H1 (cell line): ENCODE results near the gene RAP1GDS1. TPM values are rescaled to one million over a fixed set of nuclear protein-coding genes. Genes with fewer than 3 reads are reported as not detected.

Experiments
- CTCF ChIA-PET: fragments of 300-600 bp; sonication (Branson Sonifier 250); formaldehyde crosslinking; loops from one replicate; lab custom pipeline; 2021; ENCODE audit not compliant: partially characterized antibody; lab: Charles Lee
- POLR2A ChIA-PET: fragments of 300-600 bp; sonication (Branson Sonifier 250); formaldehyde crosslinking; loops from one replicate; lab custom pipeline; 2021; ENCODE audit warnings: inconsistent platforms; ENCODE audit not compliant: partially characterized antibody; lab: Charles Lee
- DNase-seq, 2 experiments: peaks; one replicate each; pipeline versions ENCODE4 v3.0.0 to v3.0.0-alpha.2; 2010 to 2022; ENCODE audit warnings: low spot score in 2 of 2, low read depth in 1 of 2, mixed read lengths in 1 of 2
- FAIRE-seq: peaks from 2 replicates; lab custom pipeline; 2011; peaks lifted over from hg19 to GRCh38; lab: Jason Lieb, UNC
- H2AFZ ChIP-seq: 2 replicates; pipeline ENCODE4 v1.8.1; 2012; ENCODE audit warnings: low read length, inconsistent platforms
- H2AK5ac ChIP-seq: 2 replicates; pipeline ENCODE4 v1.6.1; 2013; ENCODE audit warnings: low read depth, low read length
- H2BK120ac ChIP-seq: replicated peaks from 2 replicates; pipeline ENCODE3; 2013; ENCODE audit warnings: low read depth, low read length, inconsistent platforms
- H2BK12ac ChIP-seq: 2 replicates; pipeline ENCODE4 v1.6.1; 2013; ENCODE audit warnings: low read depth, low read length
- H2BK15ac ChIP-seq: 2 replicates; pipeline ENCODE4 v1.6.1; 2013; ENCODE audit warnings: low read length
- H2BK20ac ChIP-seq: 2 replicates; pipeline ENCODE4 v1.6.1; 2013; ENCODE audit warnings: low read length
- H2BK5ac ChIP-seq: 2 replicates; pipeline ENCODE4 v1.6.1; 2013; ENCODE audit warnings: low read depth, low read length
- H3K14ac ChIP-seq: 2 replicates; pipeline ENCODE4 v1.6.1; 2013; ENCODE audit warnings: inconsistent platforms; ENCODE audit not compliant: insufficient read length
- H3K18ac ChIP-seq: 2 replicates; pipeline ENCODE4 v1.6.1; 2013; ENCODE audit warnings: low read length; ENCODE audit errors: extremely low read depth
- H3K23ac ChIP-seq: 2 replicates; pipeline ENCODE4 v1.6.1; 2013; ENCODE audit warnings: inconsistent platforms; ENCODE audit not compliant: insufficient read length
- H3K23me2 ChIP-seq: 2 replicates; pipeline ENCODE4 v1.6.1; 2013; ENCODE audit warnings: low read depth, low read length
- H3K27ac ChIP-seq: 2 replicates; pipeline ENCODE4 v1.6.1; 2011; ENCODE audit warnings: low read depth, low read length, inconsistent platforms
- H3K27me3 ChIP-seq, 4 experiments: replicated peaks in 1 of 4; 1 replicate in 1 of 4; 2 replicates in 3 of 4; pipeline versions ENCODE4 v1.6.1 to v1.8.1; 2011 to 2013; ENCODE audit warnings: low read length in 3 of 4, mild to moderate bottlenecking in 3 of 4, inconsistent platforms in 2 of 4, mixed read lengths in 2 of 4, moderate library complexity in 1 of 4; ENCODE audit not compliant: control insufficient read depth in 3 of 4, insufficient read depth in 3 of 4; ENCODE audit errors: extremely low read depth in 1 of 4
- H3K36me3 ChIP-seq, 4 experiments: 2 replicates each; pipeline versions ENCODE4 v1.6.1 to v1.8.1; 2011 to 2013; ENCODE audit warnings: mild to moderate bottlenecking in 4 of 4, low read length in 3 of 4, moderate library complexity in 2 of 4, control low read depth in 1 of 4, inconsistent platforms in 1 of 4; ENCODE audit not compliant: insufficient read depth in 4 of 4, control insufficient read depth in 2 of 4
- H3K4ac ChIP-seq: replicated peaks from 2 replicates; pipeline ENCODE3; 2013; ENCODE audit warnings: low read length, low read depth, mixed read lengths, inconsistent platforms; ENCODE audit not compliant: insufficient read length
- H3K4me1 ChIP-seq, 4 experiments: replicated peaks in 1 of 4; 1 replicate in 1 of 4; 2 replicates in 3 of 4; pipeline versions ENCODE4 v1.6.1 to v1.8.1; 2011 to 2013; ENCODE audit warnings: low read length in 3 of 4, inconsistent platforms in 2 of 4, mixed read lengths in 1 of 4; ENCODE audit not compliant: insufficient read depth in 4 of 4, control insufficient read depth in 3 of 4
- H3K4me2 ChIP-seq, 2 experiments: 2 replicates each; pipeline versions ENCODE4 v1.6.1 to v1.8.1; 2011 to 2013; ENCODE audit warnings: low read depth in 2 of 2, low read length in 2 of 2, control low read depth in 1 of 2, inconsistent platforms in 1 of 2, mild to moderate bottlenecking in 1 of 2; ENCODE audit not compliant: insufficient read depth in 1 of 2
- H3K4me3 ChIP-seq, 4 experiments: fragments of 200-600, 300-600 bp in 1 of 4; sonication (generic), shearing (Covaris generic), sonication (Bioruptor Twin) in 1 of 4; 2 replicates each; pipeline versions ENCODE4 v1.5.1 to v1.8.1; 2011 to 2016; ENCODE audit warnings: low read length in 4 of 4, low read depth in 3 of 4, control low read depth in 2 of 4, inconsistent platforms in 2 of 4, mild to moderate bottlenecking in 2 of 4, mixed read lengths in 1 of 4, moderate library complexity in 1 of 4; ENCODE audit not compliant: insufficient read depth in 2 of 4; ENCODE audit errors: extremely low read depth in 1 of 4
- H3K56ac ChIP-seq: replicated peaks from 2 replicates; pipeline ENCODE3; 2013; ENCODE audit warnings: low read depth, mild to moderate bottlenecking, mixed read lengths, low read length, inconsistent platforms; ENCODE audit not compliant: insufficient read length
- H3K79me1 ChIP-seq: 2 replicates; pipeline ENCODE4 v1.6.1; 2013; ENCODE audit warnings: low read depth, low read length, control low read depth
- H3K79me2 ChIP-seq, 2 experiments: 2 replicates each; pipeline versions ENCODE4 v1.6.1 to v1.8.1; 2012 to 2013; ENCODE audit warnings: low read length in 2 of 2, mild to moderate bottlenecking in 2 of 2, inconsistent platforms in 1 of 2; ENCODE audit not compliant: insufficient read depth in 2 of 2, control insufficient read depth in 1 of 2
- H3K9ac ChIP-seq, 4 experiments: replicated peaks in 1 of 4; 1 replicate in 1 of 4; 2 replicates in 3 of 4; pipeline versions ENCODE4 v1.6.1 to v1.8.1; 2011 to 2013; ENCODE audit warnings: low read depth in 3 of 4, low read length in 3 of 4, control low read depth in 2 of 4, mild to moderate bottlenecking in 2 of 4, moderate library complexity in 2 of 4, inconsistent platforms in 1 of 4; ENCODE audit errors: extremely low read depth in 1 of 4
- H3K9me3 ChIP-seq, 2 experiments: 2 replicates each; pipeline versions ENCODE4 v1.6.1 to v1.8.1; 2012 to 2013; ENCODE audit warnings: mild to moderate bottlenecking in 2 of 2, moderate library complexity in 2 of 2, control low read depth in 1 of 2, inconsistent platforms in 1 of 2, low read depth in 1 of 2, low read length in 1 of 2, mixed read lengths in 1 of 2; ENCODE audit not compliant: insufficient read depth in 2 of 2
- H4K20me1 ChIP-seq, 2 experiments: replicated peaks in 1 of 2; 2 replicates each; pipeline versions ENCODE3 to v1.8.1; 2011 to 2013; ENCODE audit warnings: inconsistent platforms in 2 of 2, low read length in 2 of 2, mild to moderate bottlenecking in 1 of 2; ENCODE audit not compliant: insufficient read depth in 2 of 2, control insufficient read depth in 1 of 2
- H4K5ac ChIP-seq: 2 replicates; pipeline ENCODE4 v1.6.1; 2013; ENCODE audit warnings: low read length, low read depth, mixed read lengths, inconsistent platforms; ENCODE audit not compliant: insufficient read length
- H4K8ac ChIP-seq: 2 replicates; pipeline ENCODE4 v1.8.0; 2013; ENCODE audit warnings: mild to moderate bottlenecking, moderate library complexity, low read length, inconsistent platforms; ENCODE audit not compliant: insufficient read depth; ENCODE audit errors: extremely low read depth
- H4K91ac ChIP-seq: replicated peaks from 2 replicates; pipeline ENCODE3; 2013; ENCODE audit warnings: low read length, mixed read lengths, inconsistent platforms; ENCODE audit not compliant: insufficient read length
- CBX8 ChIP-seq: fragments of 300-800, 300-1000 bp; sonication (generic); IDR thresholded peaks from 2 replicates; pipeline ENCODE4 v1.7.1; 2016; ENCODE audit warnings: low read depth, low read length, borderline replicate concordance
- CEBPB ChIP-seq: IDR thresholded peaks from 2 replicates; pipeline ENCODE4 v1.6.1; 2012; ENCODE audit warnings: low read depth, low read length
- CHD1 ChIP-seq: IDR thresholded peaks from 2 replicates; pipeline ENCODE4 v1.6.1; 2012; ENCODE audit warnings: low read depth, low read length, improper control_type of control experiment
- CREB1 ChIP-seq: IDR thresholded peaks from 2 replicates; pipeline ENCODE4 v1.6.1; 2012; ENCODE audit warnings: inconsistent platforms
- CTBP2 ChIP-seq: IDR thresholded peaks from 2 replicates; pipeline ENCODE4 v1.7.0; 2011; ENCODE audit warnings: borderline replicate concordance, mild to moderate bottlenecking, moderate library complexity, mixed read lengths, low read length; ENCODE audit not compliant: insufficient read depth, insufficient read length
- FOSL1 ChIP-seq: IDR thresholded peaks from 2 replicates; pipeline ENCODE4 v1.6.1; 2011; ENCODE audit warnings: mild to moderate bottlenecking, low read depth, low read length, moderate library complexity; ENCODE audit not compliant: insufficient read depth
- JUN ChIP-seq: IDR thresholded peaks from 2 replicates; pipeline ENCODE4 v1.6.1; 2011; ENCODE audit warnings: low read depth, mild to moderate bottlenecking, improper control_type of control experiment, low read length
- KDM4A ChIP-seq: IDR thresholded peaks from one replicate; pipeline ENCODE4 v1.7.1; 2012; ENCODE audit warnings: low read depth, mild to moderate bottlenecking, moderate library complexity, low read length, inconsistent platforms; ENCODE audit not compliant: severe bottlenecking
- PHF8 ChIP-seq: fragments of 200-600 bp; sonication (generic); conservative IDR thresholded peaks from 2 replicates; pipeline ENCODE4 v1.7.1; 2012; ENCODE audit warnings: low read depth, mild to moderate bottlenecking, inconsistent platforms, low read length, moderate library complexity
- RFX5 ChIP-seq: IDR thresholded peaks from 2 replicates; pipeline ENCODE4 v1.6.1; 2011; ENCODE audit warnings: low read depth, low read length, improper control_type of control experiment, borderline replicate concordance
- SP1 ChIP-seq: IDR thresholded peaks from 2 replicates; pipeline ENCODE4 v1.6.1; 2011; ENCODE audit warnings: low read depth, low read length
- TBP ChIP-seq: IDR thresholded peaks from 2 replicates; pipeline ENCODE4 v1.6.1; 2011; ENCODE audit warnings: low read depth, low read length, improper control_type of control experiment
- WGBS, 2 experiments: shearing (Covaris generic) in 1 of 2; methylation state at CpG; one replicate each; pipeline versions ENCODE4 v1.1.6 to v1.1.7; 2013 to 2015; ENCODE audit warnings: low lambda C conversion rate in 2 of 2, mixed read lengths in 2 of 2, inconsistent platforms in 1 of 2, low coverage in 1 of 2, missing lambda C conversion rate in 1 of 2; ENCODE audit not compliant: insufficient replicate concordance in 2 of 2, insufficient coverage in 1 of 2, insufficient read length in 1 of 2; ENCODE audit errors: extremely low coverage in 1 of 2, missing lambda C conversion rate in 1 of 2; 5-methylcytosine and 5-hydroxymethylcytosine counted together
- polyA plus RNA-seq, 7 experiments: library from polyadenylated mRNA; depleted of rRNA in 3 of 7; stranded (reverse) in 5 of 7; unstranded in 2 of 7; fragments of >200 nt in 5 of 7; fragments of 200-250 nt in 2 of 7; gene quantifications; 1 replicate in 5 of 7; 2 replicates in 1 of 7; 4 replicates in 1 of 7; pipeline versions ENCODE4 v1.2.1 to v1.2.3, GENCODE V29; 2011 to 2013; ENCODE audit warnings: missing spikeins in 2 of 7, mixed read lengths in 2 of 7
- total RNA-seq: library from RNA; stranded (reverse); fragmentation: NEBNext Ultra II Directional; extraction: Animal tissue kit (Norgen Biotek cat#: 25700); gene quantifications from 2 replicates; pipeline ENCODE4 v1.2.1, GENCODE V29; 2021
- TF ChIP-seq, protein P1 (sequence below): IDR thresholded peaks from 2 replicates; pipeline ENCODE4 v1.6.1; 2012; ENCODE audit warnings: inconsistent platforms
- TF ChIP-seq, protein P2 (sequence below): IDR thresholded peaks from 2 replicates; pipeline ENCODE4 v1.6.1; 2011; ENCODE audit warnings: low read length, improper control_type of control experiment

The RAP1GDS1 gene
- total and polyA plus RNA-seq, 2 of the 8 experiments (the other 6 are each of a cell fraction or from before 2014, with no cell fraction given), result 12.8 to 31.9 TPM

DNA sequence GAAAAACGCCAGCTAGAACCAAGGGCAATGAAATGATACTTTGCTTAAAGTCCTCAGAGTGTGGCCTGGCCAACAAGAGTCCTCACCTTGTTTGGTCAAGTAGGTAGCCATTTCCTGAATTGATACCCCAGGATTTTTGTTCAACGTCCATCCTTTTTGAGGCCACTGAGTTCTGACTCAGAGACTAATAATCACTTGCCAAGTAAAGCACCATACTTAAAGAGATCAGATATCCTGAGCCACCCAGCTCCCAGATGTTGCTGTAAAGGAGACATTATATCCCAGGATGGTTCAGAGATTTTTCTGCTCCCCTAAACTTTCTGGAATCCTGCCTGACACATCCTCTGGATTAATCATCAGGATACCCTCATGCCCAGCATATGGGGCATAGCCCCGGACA is 190.9 kb downstream of the RAP1GDS1 start:
- Histone ChIP-seq H4K91ac (no peak overlapping the region), H3K4ac (no peak overlapping the region), H2BK12ac (no peak overlapping the region), H2BK20ac (no peak overlapping the region), H4K5ac (no peak overlapping the region), H3K23ac (no peak overlapping the region), H2BK120ac (no peak overlapping the region), H3K4me1 (no peaks in the 10 kb centered on the region), H2AFZ (no peak overlapping the region), H3K56ac (no peak overlapping the region), H3K79me1 (no peaks in the 10 kb centered on the region), H3K9me3 (no peaks in the 10 kb centered on the region), H4K20me1 (no peaks in the 10 kb centered on the region), H3K23me2 (no peaks in the 10 kb centered on the region), H2BK5ac (no peak overlapping the region), H3K9ac (no peak overlapping the region), H3K18ac (no peak overlapping the region), H2AK5ac (no peak overlapping the region), H3K27ac (no peak overlapping the region), H3K36me3 (no peaks in the 10 kb centered on the region), H3K14ac (no peak overlapping the region), H3K4me3 (no peak overlapping the region), H3K4me2 (no peak overlapping the region), H4K8ac (no peak overlapping the region), H3K27me3 (no peaks in the 10 kb centered on the region), H2BK15ac (no peak overlapping the region), H3K79me2 (no peaks in the 10 kb centered on the region)
- WGBS, 2 experiments, result 86% methylated on average over 3 of the region's 3 CpGs; no CpG with 5 or more reads in 1 of the 2 experiments
- POLR2A ChIA-PET, result no interaction called here
- DNase-seq (no peak), FAIRE-seq (no peak)
- CTCF ChIA-PET, result interaction anchor here (0.6 to 2.0 kb wide), 5 partner anchors 16 to 93 kb away, joined by 3 to 4 read pairs (median 3); no protein-coding TSS in a partner anchor
- TF ChIP-seq KDM4A, result no peak
- TF ChIP-seq TBP, result no peak
- TF ChIP-seq SP1, result no peak
- TF ChIP-seq FOSL1, result no peak
- TF ChIP-seq CREB1, result no peak
- TF ChIP-seq JUN, result no peak
- TF ChIP-seq PHF8, result no peak
- TF ChIP-seq CBX8, result no peak
- no peak for TF ChIP-seq CHD1
- TF ChIP-seq, protein P1, sequence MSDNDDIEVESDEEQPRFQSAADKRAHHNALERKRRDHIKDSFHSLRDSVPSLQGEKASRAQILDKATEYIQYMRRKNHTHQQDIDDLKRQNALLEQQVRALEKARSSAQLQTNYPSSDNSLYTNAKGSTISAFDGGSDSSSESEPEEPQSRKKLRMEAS, result no peak
- no peak for TF ChIP-seq CTBP2
- no peak for TF ChIP-seq RFX5
- TF ChIP-seq CEBPB, result no peak
- TF ChIP-seq, protein P2, sequence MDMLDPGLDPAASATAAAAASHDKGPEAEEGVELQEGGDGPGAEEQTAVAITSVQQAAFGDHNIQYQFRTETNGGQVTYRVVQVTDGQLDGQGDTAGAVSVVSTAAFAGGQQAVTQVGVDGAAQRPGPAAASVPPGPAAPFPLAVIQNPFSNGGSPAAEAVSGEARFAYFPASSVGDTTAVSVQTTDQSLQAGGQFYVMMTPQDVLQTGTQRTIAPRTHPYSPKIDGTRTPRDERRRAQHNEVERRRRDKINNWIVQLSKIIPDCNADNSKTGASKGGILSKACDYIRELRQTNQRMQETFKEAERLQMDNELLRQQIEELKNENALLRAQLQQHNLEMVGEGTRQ, result no peak
